ENCODE measurements around the gene CD3D. TPM values are rescaled to one million over a fixed set of nuclear protein-coding genes. Genes with fewer than 3 reads are reported as not detected.

The CD3D gene
- total RNA-seq: not detected in 2 replicates
- long read RNA-seq: 0 reads

- DNase-seq (ENCODE audit: low read depth, low spot score): no peak
- no peak within 1 kb of the TSS for H3K4me3 Mint-ChIP-seq
- no peak for TF ChIP-seq CTCF (conservative IDR thresholded peaks at IDR 0.05)
- peaks cover 70% of the 10 kb centered on the region for H3K27me3 Mint-ChIP-seq (ENCODE audit: low read depth)
- H3K27ac Mint-ChIP-seq (ENCODE audit: unreplicated experiment): no peak within 1 kb of the TSS
- H3K9me3 Mint-ChIP-seq: no peaks in the 10 kb centered on the region
- H3K36me3 Mint-ChIP-seq (ENCODE audit: low read depth): no peaks in the 10 kb centered on the region
- H3K4me1 Mint-ChIP-seq: no peaks in the 10 kb centered on the region
Measured at GRCh38 chr11:118342503-118343161, at the start of gene CD3D. CD3D (minus strand) TSS chr11:118342705; CDS start chr11:118342607, 98 bp downstream.

DNA sequence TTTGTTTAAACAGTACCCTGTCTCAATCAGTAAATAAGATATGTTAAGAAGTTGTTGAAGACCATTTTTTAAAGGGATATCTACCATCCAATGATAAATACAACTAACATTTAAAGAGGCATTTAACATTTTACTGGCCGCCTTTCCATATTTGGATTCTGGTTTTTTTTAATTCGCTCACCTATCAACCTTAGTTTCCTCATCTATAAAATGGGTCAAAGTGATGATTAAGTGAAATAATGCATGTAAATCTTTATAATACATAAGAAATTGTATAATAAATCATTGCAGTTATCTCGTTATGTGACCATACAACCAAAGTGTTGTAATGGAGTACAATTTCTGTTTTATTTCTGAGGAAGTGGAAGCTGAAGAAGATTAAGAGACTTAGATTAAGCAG is 41.2 kb upstream of the CD3D start:
- Mint-ChIP-seq H3K4me1 (no peaks in the 10 kb centered on the region), H3K27ac (ENCODE audit: unreplicated experiment) (no peak overlapping the region), H3K36me3 (ENCODE audit: low read depth) (peaks cover 7% of the 10 kb centered on the region), H3K27me3 (ENCODE audit: low read depth) (no peaks in the 10 kb centered on the region), H3K9me3 (no peaks in the 10 kb centered on the region), H3K4me3 (no peak overlapping the region)
- no peak for DNase-seq (ENCODE audit: low read depth, low spot score)
- no peak for TF ChIP-seq CTCF (conservative IDR thresholded peaks at IDR 0.05)

- no peaks in the 10 kb centered on the region for H3K27me3 Mint-ChIP-seq (ENCODE audit: low read depth)
- H3K9me3 Mint-ChIP-seq: no peaks in the 10 kb centered on the region
- H3K27ac Mint-ChIP-seq (ENCODE audit: unreplicated experiment): no peak overlapping the region
- H3K4me1 Mint-ChIP-seq: no peaks in the 10 kb centered on the region
- H3K36me3 Mint-ChIP-seq (ENCODE audit: low read depth): peaks cover 7% of the 10 kb centered on the region
- TF ChIP-seq CTCF (conservative IDR thresholded peaks at IDR 0.05): no peak
- no peak for DNase-seq (ENCODE audit: low read depth, low spot score)
- no peak overlapping the region for H3K4me3 Mint-ChIP-seq
Measured at GRCh38 chr11:118382954-118383353, 40.4 kb upstream of the CD3D start.

GRCh38 chr11:118380571-118380970 is 38.1 kb upstream of the CD3D start:
- peaks cover 7% of the 10 kb centered on the region for H3K36me3 Mint-ChIP-seq (ENCODE audit: low read depth)
- H3K4me3 Mint-ChIP-seq: no peak overlapping the region
- no peak for TF ChIP-seq CTCF (conservative IDR thresholded peaks at IDR 0.05)
- no peak overlapping the region for H3K27ac Mint-ChIP-seq (ENCODE audit: unreplicated experiment)
- no peaks in the 10 kb centered on the region for H3K4me1 Mint-ChIP-seq
- DNase-seq (ENCODE audit: low read depth, low spot score): no peak
- H3K27me3 Mint-ChIP-seq (ENCODE audit: low read depth): no peaks in the 10 kb centered on the region
- H3K9me3 Mint-ChIP-seq: no peaks in the 10 kb centered on the region

DNA sequence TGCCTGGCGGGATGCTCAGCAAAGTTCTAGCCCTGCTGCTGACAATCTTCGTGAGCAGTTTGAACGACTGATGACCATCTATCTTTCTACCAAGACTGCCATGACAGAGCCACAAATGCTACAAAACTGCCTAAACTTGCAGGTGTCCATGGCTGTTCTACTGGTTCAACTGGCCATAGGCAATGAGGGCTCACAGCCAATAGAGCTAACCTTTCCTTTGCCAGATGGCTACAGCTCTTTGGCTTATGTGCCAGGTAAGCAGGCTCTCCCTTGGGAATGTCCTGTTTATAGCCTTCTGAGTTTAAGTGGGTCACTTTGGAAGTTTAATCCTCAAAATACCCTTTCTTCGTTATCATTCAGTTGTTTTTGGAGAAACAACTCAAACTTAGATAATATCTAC is 37.0 kb upstream of the CD3D start:
- Mint-ChIP-seq H3K27ac (ENCODE audit: unreplicated experiment) (no peak overlapping the region), H3K27me3 (ENCODE audit: low read depth) (no peaks in the 10 kb centered on the region), H3K4me1 (no peaks in the 10 kb centered on the region), H3K4me3 (no peak overlapping the region), H3K9me3 (no peaks in the 10 kb centered on the region), H3K36me3 (ENCODE audit: low read depth) (peaks cover 8% of the 10 kb centered on the region)
- no peak for TF ChIP-seq CTCF (conservative IDR thresholded peaks at IDR 0.05)
- DNase-seq (ENCODE audit: low read depth, low spot score): no peak
